ENCODE measurements around the gene TERT.

DNA sequence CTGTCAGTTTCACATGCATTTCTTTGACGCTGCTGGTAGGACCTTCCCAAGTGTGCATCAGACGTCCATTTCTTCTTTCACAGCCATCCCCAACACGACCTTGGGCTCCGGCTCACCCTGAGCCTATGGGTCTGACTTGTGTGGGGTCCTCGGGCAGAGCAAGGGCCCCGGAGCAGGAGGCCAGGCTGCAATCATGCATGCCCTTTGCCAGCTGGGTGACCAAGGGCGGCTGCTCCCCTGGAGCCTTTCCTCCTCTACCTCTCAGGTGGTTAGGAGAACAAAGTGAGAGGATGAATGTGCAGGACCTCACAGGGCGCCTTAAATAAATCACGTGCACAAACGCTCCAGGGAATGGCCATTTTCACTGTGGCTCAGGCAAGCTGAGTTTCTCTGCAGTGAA is 33.2 kb downstream of the TERT start:
- no peak for TF ChIP-seq POLR2A (IDR thresholded peaks at IDR 0.05)
- TF ChIP-seq, protein P1, sequence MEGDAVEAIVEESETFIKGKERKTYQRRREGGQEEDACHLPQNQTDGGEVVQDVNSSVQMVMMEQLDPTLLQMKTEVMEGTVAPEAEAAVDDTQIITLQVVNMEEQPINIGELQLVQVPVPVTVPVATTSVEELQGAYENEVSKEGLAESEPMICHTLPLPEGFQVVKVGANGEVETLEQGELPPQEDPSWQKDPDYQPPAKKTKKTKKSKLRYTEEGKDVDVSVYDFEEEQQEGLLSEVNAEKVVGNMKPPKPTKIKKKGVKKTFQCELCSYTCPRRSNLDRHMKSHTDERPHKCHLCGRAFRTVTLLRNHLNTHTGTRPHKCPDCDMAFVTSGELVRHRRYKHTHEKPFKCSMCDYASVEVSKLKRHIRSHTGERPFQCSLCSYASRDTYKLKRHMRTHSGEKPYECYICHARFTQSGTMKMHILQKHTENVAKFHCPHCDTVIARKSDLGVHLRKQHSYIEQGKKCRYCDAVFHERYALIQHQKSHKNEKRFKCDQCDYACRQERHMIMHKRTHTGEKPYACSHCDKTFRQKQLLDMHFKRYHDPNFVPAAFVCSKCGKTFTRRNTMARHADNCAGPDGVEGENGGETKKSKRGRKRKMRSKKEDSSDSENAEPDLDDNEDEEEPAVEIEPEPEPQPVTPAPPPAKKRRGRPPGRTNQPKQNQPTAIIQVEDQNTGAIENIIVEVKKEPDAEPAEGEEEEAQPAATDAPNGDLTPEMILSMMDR (IDR thresholded peaks at IDR 0.05): no peak

Measured in body of pancreas (tissue), 4 donors.